Psoas muscle (tissue), 8 donors: ENCODE measurements around the gene MYCN. TPM values are rescaled to one million over a fixed set of nuclear protein-coding genes. Genes with fewer than 3 reads are reported as not detected.
"Not testable (repeated sequence)": the region's sequence is repeated elsewhere in the genome, so short reads cannot be mapped to it uniquely, and the experiment has no call there.

ENCODE experiments used
- ATAC-seq, 4 donors: fragments of 200-7000 bp; cut with Tn5 transposase; one replicate each; pipeline ENCODE4 v1.9.1; 2020; ENCODE audit warnings: moderate library complexity in 3 of 4, mild to moderate bottlenecking in 2 of 4
- DNase-seq, 2 donors: peaks; one replicate each; pipeline ENCODE4 v3.0.0-alpha.2; 2020
- H3K27ac ChIP-seq: fragments of 200-600 bp; one replicate; pipeline ENCODE4 v1.8.0; 2022
- H3K27me3 ChIP-seq, 3 donors: fragments of 200-600 bp in 1 of 3; one replicate each; pipeline versions ENCODE4 v1.6.1 to v1.8.0; 2013 to 2022; ENCODE audit warnings: low read length in 2 of 3, mild to moderate bottlenecking in 2 of 3, moderate library complexity in 1 of 3; ENCODE audit not compliant: insufficient read depth in 3 of 3
- H3K36me3 ChIP-seq, 2 donors: fragments of 200-600 bp in 1 of 2; one replicate each; pipeline versions ENCODE4 v1.6.1 to v1.8.0; 2013 to 2022; ENCODE audit warnings: low read depth in 1 of 2, mild to moderate bottlenecking in 1 of 2, moderate library complexity in 1 of 2; ENCODE audit not compliant: insufficient read depth in 1 of 2
- H3K4me1 ChIP-seq: fragments of 200-600 bp; one replicate; pipeline ENCODE4 v1.8.0; 2022
- H3K4me3 ChIP-seq: fragments of 200-600 bp; one replicate; pipeline ENCODE4 v1.8.0; 2022; ENCODE audit warnings: mild to moderate bottlenecking
- H3K9me3 ChIP-seq: fragments of 200-600 bp; one replicate; pipeline ENCODE4 v1.8.0; 2022
- CTCF ChIP-seq: fragments of 200-600 bp; IDR thresholded peaks from one replicate; pipeline ENCODE4 v1.8.0; 2022; ENCODE audit warnings: antibody characterized with exemption
- WGBS, 3 donors: extraction: QIAGEN DNeasy Blood & Tissue Kit; methylation state at CpG; one replicate each; pipeline versions ENCODE4 v1.1.6 to v1.1.7; 2013; 5-methylcytosine and 5-hydroxymethylcytosine counted together
- intact Hi-C, 2 donors: fragments of 100-400 bp; cut with DNase I; formaldehyde crosslinking; loops; one replicate each; pipeline versions ENCODE4 v1.11.0 to v1.14.2; 2022
- polyA plus RNA-seq, 3 donors: library from polyadenylated mRNA; stranded (reverse); fragments of 200-250 nt; gene quantifications; one replicate each; pipeline ENCODE4 v1.2.3, GENCODE V29; 2013
- total RNA-seq, 4 donors: library from RNA; stranded (reverse); fragmentation: NEBNext Ultra II Directional in 2 of 4; extraction: Animal tissue kit (Norgen Biotek cat#: 25700) in 2 of 4; gene quantifications; one replicate each; pipeline versions ENCODE4 v1.2.1 to v1.2.4, GENCODE V29; 2021 to 2023
- donor health status: healthy with polysubstance abuse.
- donor health status: DM: no; HTN: no; CAD: no; lungs with moderate emphysema.
- donor health status: Bipolar disorder and iron deficiency.
- donor health status: healthy.
- donor health status: DM: yes; HTN: yes; CAD: no.
- donor health status: DM: no; HTN: no; CAD: no.
- donor health status: DM: no; HTN: no; CAD: no.
- donor health status: DM: yes; HTN: yes; CAD: no.

MYCN gene
- total and polyA plus RNA-seq, 7 donors = 0.10 to 0.36 (median 0.25) TPM

GRCh38 chr2:15911686-15912085, 28.7 kb upstream of the MYCN start:
- H3K9me3 ChIP-seq = no peaks in the 10 kb centered on the region
- H3K4me1 ChIP-seq = peaks cover 25% of the 10 kb centered on the region
- H3K27ac ChIP-seq = no peak overlapping the region
- DNase-seq (no peak), ATAC-seq (peak in 1 of 4 donors; percentile 28)
- intact Hi-C loops = loop anchor here in 1 of 2 donors (10.0 kb wide), 1 partner anchor 277 kb away; no protein-coding TSS in a partner anchor
- no peaks in the 10 kb centered on the region for H3K27me3 ChIP-seq
- 70 to 75% (median 74%) methylated on average over 3 of the region's 3 CpGs for WGBS, 3 donors
- no peaks in the 10 kb centered on the region for H3K36me3 ChIP-seq
- no peak for TF ChIP-seq CTCF
- no peak overlapping the region for H3K4me3 ChIP-seq

DNA sequence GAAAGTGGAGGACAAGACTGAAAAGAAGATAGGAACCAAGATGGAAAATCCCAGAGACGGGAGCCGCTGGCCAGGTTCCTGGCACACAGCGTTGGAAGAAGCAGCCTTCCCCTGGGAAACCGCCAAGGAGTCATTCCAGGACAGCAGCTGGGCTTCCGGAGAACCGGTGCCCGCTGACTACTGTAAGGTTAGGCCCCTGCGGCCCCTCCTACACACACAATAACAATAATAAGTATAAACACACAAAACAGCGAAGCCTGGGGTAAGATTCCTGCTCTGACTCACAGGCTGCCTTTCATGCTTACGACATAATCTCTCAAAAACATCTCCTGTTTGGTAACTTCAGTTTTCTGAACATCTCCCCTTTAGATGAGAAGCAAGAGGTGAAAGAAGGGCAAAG, 28.1 kb upstream of the MYCN start:
- Histone ChIP-seq H3K4me3 (no peak overlapping the region), H3K36me3 (no peaks in the 10 kb centered on the region), H3K4me1 (peaks cover 30% of the 10 kb centered on the region), H3K27me3 (no peaks in the 10 kb centered on the region), H3K27ac (no peak overlapping the region), H3K9me3 (no peaks in the 10 kb centered on the region)
- no peak for TF ChIP-seq CTCF
- DNase-seq (peak; percentile 56 to 84), ATAC-seq (peak; percentile 74 to 87 (median 84))
- WGBS, 3 donors = 3 to 17% (median 7%) methylated on average over 10 of the region's 10 CpGs
- intact Hi-C loops = loop anchor here in 1 of 2 donors (10.0 kb wide), 1 partner anchor 277 kb away; no protein-coding TSS in a partner anchor

DNA sequence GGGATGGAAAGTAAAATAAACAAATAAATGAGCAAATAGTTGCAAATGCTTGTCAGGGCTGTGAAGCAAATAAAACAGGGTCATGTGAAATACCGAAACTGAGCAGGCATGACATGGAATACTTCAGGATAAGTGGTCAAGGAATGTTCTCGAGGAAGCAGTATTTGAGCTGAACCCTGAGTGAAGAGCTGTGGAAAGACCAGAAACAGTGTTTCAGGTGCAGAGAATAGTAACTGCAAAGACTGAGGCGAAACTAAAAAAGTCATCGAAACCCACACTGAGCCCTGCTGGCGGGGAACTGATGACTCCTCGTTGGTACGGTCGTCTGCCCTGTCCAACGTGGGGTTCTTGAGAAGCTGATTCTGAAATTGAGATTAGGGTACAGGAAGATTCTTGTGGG, 27.2 kb upstream of the MYCN start:
- Histone ChIP-seq H3K9me3 (no peaks in the 10 kb centered on the region), H3K27me3 (no peaks in the 10 kb centered on the region), H3K4me1 (peaks cover 33% of the 10 kb centered on the region), H3K4me3 (no peak overlapping the region), H3K36me3 (no peaks in the 10 kb centered on the region), H3K27ac (no peak overlapping the region)
- ATAC-seq = no peak
- intact Hi-C loops = loop anchor here in 1 of 2 donors (10.0 kb wide), 1 partner anchor 278 kb away; no protein-coding TSS in a partner anchor
- DNase-seq = no peak
- WGBS, 3 donors = 72 to 95% (median 77%) methylated on average over 9 of the region's 9 CpGs
- no peak for TF ChIP-seq CTCF

DNA sequence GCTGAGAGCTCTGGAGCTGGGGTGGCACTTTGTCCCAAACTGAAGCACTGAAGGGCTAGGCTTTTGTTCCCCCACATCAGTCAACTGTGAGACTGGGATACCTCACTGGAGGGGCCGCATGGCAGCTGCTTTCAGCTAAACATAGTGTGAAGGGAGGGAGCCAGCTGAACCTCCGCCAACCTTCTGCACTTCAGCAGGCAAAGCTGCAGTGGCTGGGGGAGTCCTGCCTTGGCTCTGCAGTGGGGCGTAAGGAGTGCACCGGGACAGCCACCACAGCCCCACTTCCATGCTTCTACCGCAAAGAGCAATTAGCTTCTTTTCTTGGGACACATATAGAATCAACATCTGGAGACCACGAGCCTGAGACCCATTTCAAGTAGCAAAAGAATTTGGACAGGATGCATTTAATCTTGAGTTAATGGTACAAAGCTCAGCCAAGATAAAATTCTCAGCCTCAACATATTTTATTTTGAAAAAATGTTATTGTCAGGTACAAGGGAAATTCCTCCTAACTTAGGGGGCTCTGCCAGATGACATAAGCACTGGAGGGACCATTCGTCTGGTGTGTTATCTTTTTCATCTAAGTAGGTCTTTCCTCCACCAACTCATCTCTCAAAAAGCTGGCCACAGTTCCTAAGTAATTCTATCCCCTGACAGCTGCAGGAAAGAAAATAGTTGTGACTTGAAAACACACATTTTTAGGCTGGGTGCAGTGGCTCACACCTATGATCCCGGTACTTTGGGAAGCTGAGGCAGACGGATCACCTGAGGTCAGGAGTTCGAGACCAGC, 25.6 kb upstream of the MYCN start:
- DNase-seq (peak; percentile 31 to 77), ATAC-seq (peak in 3 of 4 donors; percentile 58 to 79 (median 76))
- Histone ChIP-seq H3K27me3 (no peaks in the 10 kb centered on the region), H3K4me3 (no peak overlapping the region), H3K27ac (no peak overlapping the region), H3K4me1 (peaks cover 33% of the 10 kb centered on the region), H3K9me3 (no peaks in the 10 kb centered on the region), H3K36me3 (no peaks in the 10 kb centered on the region)
- TF ChIP-seq CTCF = no peak
- WGBS, 3 donors = 4 to 11% (median 9%) methylated on average over 10 of the region's 10 CpGs
- intact Hi-C loops = loop anchor here in 1 of 2 donors (10.0 kb wide), 1 partner anchor 280 kb away; no protein-coding TSS in a partner anchor

DNA sequence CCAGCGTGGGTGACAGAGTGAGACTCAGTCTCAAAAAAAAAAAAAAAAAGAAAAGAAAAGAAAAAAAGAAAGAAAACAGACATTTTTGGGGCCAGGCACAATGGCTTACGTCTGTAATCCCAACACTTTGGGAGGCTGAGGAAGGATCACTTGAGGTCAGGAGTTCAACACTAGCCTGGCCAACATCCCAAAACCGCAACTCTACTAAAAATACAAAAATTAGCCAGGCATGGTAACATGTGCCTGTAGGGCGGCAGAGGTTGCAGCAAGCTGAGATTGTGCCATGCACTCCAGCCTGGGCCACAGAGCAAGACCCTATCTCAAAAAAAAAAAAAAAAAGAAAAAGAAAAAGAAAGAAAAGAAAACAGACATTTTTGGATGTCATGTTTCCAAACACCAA, 24.8 kb upstream of the MYCN start:
- DNase-seq, H3K27ac ChIP-seq, H3K9me3 ChIP-seq, H3K27me3 ChIP-seq, ATAC-seq, H3K4me3 ChIP-seq, H3K36me3 ChIP-seq: not testable (repeated sequence)
- WGBS, 3 donors = 35 to 66% (median 57%) methylated on average over 4 of the region's 4 CpGs
- H3K4me1 ChIP-seq = peaks cover 33% of the 10 kb centered on the region
- intact Hi-C loops = loop anchor here in 1 of 2 donors (10.0 kb wide), 1 partner anchor 281 kb away; no protein-coding TSS in a partner anchor
